GM18520 (cell line): ENCODE measurements around the gene RORB.

Source experiments
- ATAC-seq: cut with Tn5 transposase; IDR thresholded peaks from one replicate; pipeline ENCODE4 v1.9.1; 2021; ENCODE audit not compliant: unreplicated experiment

Gene RORB

DNA sequence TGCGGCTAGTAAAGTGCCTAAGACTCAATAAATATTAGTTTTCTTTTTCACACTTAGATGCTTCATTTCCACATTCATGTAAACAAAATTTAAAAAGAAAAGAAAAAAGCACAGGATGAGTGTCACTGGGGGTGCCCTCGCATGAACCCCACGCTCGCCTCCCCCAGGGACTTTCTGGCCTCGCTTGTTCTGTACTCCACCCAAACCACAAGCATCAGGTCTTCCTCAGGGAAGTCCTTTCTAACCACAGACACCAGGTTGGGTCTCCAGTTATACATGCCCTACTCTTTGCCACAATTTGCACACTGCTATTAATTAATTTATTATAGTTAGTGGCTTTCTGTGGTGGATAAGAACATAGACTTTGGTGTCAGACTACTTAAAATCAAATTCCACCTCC, 92.4 kb downstream of the RORB start:
- ATAC-seq: peak; percentile 75

DNA sequence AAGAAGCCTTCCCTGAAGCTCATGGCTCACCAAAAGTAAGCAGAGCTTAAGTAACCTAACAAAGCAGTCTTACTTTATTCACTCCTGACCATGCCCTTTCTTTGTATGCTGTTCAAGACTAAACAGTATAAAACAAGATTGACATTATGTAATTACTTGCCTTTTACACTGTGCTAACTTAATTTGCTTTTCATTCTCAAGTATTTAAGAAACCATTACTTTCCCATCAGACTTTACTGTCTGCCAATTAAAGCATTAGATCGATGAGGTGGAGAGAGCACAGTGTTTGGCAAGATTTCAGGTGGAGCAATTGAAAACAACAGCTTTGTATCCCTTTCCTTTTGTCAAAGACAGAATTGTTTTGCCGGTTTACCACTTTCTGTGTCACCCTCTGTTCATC, 98.2 kb downstream of the RORB start:
- ATAC-seq: no peak

DNA sequence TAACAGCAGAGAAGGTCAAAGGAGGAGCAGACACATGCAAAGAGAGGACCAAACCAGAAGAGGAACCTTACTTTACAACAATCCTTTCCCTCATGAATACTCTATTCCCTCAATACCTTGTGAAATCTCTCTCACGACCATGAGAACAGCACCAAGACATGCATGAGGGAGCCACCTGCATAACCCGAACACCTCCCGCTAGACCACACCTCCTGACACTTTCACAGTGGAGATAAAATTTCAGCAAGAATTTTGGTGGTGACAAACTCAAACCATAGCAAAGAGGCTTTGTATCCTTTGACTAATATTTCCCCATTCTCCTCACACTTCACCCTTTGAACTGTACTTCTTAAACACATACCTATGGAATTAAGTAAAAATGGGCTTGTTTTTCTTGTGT, 101.7 kb downstream of the RORB start:
- ATAC-seq: no peak

DNA sequence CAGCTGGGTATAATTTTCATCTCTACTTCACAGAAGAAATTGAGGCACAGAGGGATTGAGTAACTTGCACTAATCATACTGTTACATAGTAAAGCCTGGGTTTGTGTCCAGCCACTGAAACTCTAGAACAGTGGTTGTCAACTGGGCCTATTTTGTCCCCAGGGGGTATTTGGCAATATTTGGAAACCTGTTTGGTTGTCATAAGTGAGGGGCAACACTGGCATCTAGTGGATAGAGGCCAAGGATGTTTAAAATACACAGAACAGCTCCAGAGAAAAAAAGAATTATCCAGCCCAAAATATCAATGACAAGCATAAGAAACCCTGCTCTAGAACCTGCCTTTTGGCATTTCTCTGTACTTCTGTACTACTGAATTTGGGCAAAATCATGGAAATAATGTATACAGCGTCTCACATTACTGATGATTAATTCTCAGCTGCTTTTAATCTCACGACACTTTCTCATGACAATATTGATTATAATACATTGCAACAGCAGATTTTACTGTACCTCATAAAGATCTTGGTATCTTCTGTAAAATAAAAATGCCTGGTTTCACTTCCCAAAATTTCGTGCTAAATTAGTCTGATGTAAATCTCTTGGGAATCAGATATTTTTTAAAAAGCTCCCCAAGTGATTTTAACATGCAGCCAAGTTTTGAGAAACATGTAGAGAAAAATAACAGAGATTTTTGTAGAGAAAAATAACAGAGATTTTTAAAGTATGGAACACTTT, 112.7 kb downstream of the RORB start:
- no peak for ATAC-seq

DNA sequence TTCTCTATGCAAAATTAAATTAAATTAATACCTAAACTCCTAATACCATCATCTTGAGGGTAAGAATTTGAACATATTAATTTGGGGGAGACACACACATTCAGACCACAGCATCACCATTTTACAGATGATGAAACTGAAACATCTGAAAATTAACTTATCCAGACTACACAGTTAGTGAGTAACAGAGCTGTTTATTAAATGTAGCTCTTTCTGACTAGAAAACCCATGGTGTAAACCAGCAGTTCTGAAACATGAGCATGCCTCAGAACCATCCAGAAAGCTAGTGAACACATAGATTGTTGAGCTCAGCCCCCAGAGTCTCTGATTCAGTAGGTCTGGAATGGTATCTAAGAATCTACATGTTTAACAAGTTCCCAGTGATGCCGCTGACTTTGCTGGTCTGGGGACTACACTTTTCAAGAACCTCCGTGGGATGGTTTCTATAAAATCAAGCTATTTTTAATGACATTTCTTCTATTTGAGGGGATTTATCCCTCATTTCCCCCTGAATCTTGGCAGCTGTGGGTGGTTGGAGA, 113.5 kb downstream of the RORB start:
- no peak for ATAC-seq

DNA sequence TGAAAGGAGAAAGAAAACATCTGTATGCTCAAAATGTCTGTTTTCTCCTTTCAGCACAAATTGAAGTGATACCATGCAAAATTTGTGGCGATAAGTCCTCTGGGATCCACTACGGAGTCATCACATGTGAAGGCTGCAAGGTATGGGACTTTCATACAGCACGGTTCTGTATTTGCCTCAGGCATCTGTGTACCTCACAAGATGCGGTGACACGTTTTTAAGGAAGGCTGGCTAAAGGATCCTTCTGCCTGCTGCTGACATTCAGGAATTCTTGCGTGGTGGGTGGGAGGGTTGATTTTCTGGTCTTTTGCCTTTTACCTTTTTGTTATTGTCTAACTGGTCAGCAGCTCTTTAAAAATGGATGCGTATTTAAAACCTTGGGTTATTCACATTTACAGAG, 133.1 kb downstream of the RORB start:
- no peak for ATAC-seq

DNA sequence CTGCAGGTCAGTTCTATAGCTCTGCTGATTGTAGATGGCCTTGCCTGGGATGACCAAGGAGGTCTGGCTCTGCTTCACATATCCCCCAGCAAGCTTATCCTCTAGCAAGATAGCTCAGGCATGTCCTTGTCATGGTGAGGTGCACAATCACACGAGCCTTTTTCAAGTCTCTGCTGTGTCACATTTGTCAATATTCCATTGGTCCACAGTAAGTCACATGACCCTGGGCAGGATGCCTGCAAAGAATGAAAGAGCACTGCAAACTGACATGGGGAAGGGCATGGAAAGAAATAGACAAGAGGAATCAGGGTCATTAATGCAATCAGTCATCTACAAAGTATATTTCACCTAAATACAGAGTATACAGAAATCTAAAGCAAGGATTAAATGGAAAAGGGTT, 142.0 kb downstream of the RORB start:
- no peak for ATAC-seq

DNA sequence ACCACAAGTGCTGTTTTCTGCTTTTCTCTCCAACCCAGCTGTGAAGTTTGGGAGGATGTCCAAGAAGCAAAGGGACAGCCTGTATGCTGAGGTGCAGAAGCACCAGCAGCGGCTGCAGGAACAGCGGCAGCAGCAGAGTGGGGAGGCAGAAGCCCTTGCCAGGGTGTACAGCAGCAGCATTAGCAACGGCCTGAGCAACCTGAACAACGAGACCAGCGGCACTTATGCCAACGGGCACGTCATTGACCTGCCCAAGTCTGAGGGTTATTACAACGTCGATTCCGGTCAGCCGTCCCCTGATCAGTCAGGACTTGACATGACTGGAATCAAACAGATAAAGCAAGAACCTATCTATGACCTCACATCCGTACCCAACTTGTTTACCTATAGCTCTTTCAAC, 145.2 kb downstream of the RORB start:
- ATAC-seq: no peak

DNA sequence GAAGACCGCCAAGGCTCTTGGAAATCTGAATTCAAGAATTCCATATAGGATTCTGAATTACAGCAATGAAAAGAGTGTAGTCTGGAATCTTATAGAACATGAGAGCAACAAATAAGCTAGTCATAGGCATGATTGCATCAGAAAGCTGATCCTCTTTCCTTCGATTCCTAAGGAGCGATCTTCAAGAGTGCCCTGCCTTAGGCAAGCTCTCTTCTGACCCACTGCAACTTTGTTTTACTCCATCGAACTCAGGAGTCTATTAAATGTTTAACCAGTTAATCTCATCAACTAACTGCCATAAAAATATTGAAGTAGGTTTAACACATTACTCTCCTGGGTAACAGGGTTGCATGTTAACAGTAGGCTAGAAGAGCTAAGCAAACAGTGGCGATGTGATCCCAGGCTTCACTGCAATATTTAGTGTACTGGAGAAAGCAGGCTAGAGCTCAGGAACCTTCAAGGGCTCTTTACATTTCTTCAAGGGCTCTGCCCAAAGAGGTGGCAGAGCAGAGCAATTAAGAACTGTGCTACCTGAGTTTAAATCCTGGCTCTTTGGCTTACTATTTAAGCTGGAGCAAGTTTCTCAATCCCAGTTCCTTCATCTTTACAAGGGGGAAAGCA, 146.3 kb downstream of the RORB start:
- no peak for ATAC-seq

DNA sequence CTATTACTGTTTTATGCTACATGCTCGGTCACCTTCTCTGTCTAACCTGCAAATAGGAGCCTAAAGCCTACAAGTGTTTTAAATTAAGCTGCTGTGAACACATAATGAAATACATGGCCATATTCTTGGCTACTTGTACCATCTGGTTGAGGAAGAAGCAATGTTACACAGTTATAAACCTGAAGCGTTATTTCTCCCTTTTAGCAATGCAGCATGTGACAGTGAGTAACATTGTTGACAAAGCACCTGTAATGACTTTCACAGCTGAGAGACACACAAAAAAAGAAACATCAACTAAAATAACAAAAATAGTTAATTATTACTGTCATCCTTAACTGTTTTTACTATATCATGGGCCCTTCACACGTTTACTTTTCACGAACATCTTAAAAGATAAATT, 146.9 kb downstream of the RORB start:
- ATAC-seq: no peak

DNA sequence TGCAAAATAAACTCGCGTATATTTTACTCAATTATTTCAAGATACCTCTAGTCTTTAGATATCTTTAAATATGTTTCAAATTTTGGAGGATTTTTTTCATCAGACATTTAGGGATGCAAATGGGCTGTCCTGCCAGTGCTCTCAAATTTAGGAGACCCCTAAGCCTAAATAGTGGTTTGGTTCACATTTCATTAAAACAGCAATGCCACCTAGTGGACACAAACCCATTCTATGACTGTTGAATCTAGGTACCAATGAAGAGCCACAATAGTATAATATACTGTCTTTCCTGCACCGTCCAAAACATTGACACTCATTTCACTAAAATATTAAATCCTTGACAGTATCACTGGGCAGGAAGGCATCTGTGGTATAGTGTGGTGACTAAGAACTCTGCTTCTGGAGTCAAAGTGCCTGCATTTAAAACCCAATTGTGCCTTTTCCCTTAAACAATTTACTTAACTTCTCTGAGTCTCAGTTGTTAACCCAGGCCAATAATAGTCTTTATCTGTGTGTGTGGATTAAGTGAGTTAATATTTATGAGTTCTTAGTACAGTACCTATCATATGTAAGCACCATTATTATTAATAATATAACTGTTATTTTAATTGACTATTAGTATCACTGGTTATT, 148.0 kb downstream of the RORB start:
- no peak for ATAC-seq

DNA sequence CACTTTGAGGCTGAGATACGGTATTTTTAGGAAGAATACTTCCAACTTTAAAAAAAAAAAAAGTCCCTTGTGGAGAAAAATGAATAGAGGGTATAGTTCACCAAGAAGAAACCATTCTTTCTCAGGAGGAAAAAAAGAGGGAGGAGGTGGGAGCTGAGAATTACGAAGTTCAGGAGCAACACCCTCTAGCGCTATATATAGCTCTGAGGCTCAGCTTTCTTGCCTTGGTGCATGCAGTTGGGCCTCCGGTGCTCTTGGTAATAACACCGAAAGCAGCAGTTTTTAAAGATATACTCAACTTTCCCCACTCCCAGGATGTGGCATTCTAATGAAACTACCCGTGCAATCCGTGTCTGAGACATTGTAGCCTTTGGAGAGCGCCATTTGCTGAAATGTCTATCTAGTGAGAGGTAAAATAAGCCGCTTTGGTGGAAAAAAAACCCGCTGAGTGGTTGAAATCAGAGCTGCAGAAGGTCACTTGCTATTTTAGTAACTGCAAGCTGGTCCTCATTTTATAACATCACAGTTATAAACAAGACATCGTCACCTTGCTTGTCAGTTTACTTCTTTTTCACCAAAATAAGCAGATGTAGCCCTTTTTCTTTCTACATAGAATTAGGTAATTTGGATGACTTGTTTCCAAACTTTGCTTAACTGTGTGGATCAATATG, 156.4 kb downstream of the RORB start:
- no peak for ATAC-seq

DNA sequence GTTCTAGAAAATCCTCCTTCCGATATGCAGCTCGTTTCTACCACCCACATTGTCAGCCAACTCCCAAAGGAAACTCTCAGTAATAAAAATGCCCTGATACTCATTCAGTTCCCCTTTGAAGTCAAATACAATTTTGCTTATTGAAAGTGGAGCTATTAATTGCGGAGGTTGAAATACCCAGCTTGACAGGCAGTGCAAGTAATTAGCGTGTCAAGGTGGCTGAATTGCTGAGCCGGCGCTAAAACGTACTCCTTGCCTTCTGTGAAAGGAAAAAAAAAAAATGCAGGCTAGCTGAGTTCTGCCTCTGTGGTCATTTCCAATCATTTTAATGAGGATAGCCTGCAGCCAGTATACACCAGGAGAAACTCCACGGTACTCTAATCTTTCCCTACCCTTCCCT, 165.5 kb downstream of the RORB start:
- ATAC-seq: no peak

DNA sequence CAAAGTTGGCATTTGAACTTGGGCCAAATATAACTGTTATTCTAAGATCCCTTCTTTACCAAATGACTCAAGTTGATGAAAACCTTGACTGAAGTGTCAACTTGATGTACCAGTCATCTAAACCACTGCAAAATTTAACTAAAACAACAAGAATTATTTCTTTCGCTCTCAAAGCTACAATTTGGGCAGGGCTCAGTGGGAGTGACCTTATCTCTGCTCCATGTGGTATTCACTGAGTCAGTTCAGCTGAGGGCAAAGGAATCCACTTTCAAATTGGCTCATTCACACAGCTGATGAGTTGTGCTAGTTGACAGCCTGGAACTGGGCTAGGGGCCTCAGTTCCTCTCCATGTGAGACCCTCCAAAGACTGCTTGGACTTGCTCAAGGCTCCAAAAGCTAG, 166.3 kb downstream of the RORB start:
- no peak for ATAC-seq

DNA sequence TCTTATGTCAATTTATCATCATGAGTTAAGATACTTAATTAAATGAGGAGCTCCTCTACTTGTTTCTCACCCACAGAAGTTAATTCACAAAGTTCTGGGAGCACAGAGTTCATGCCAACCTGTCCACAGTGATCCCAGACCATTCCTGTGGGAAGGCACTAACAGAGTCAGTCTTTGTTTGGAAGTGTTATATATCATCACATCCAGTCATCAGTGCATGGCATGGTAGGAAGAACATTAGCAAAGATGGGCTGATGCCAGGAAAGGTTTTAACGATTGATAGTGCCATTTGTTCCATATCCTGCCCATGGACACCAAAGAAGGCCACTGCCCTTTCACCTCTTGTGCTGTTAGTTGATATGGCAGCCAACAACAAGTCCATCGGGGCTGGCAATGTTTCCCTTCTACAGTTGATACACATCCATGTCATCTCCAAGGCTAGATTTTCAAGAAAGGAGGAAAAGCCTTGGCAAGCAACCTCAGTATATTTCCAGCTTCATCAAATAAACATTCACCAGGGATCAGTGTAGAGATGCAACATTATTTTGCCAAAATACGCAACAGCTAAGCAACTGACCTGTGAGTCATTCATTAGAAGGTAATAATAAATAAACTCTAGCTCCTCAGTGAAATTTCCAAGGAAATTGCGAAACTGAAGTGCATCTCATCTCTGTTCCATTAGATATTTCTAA, 169.6 kb downstream of the RORB start:
- ATAC-seq: no peak

DNA sequence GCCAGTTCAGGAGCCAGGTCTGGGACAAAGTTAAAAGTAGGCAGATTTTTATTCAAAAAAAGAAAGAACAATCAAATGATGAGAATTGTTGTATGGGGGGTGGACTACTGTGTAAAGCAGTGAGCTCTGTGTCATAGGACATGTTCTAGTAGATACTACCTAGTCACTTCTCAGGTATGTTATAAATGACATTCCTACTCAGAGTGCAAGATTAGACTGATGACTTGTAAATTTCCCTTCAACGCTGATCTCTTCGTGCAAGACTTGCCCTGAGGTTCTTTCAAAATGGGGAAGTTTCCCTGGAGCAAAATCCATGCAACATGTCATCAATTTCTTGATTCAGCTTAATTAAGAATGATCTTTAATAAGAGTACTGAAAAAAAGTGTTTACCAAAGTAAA, 175.1 kb downstream of the RORB start:
- no peak for ATAC-seq

DNA sequence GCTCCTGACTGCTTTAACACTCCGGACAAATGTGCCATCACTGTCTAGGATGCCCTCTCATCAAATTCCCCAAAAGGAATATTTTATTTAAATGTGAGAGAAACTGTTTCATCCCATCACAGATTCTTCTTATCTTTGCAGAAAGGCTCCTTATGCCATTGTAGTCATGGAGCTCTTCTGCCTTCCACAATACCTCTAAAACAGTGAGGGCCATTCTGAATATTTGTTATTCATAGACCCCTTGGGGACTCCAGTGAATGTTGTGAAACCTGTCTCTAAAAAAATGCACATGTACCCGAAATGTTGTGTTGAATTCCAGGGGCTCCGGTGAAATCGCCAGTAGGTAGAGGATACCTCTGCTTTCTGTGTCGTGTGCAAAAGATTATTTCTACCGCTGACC, 176.9 kb downstream of the RORB start:
- ATAC-seq: no peak

DNA sequence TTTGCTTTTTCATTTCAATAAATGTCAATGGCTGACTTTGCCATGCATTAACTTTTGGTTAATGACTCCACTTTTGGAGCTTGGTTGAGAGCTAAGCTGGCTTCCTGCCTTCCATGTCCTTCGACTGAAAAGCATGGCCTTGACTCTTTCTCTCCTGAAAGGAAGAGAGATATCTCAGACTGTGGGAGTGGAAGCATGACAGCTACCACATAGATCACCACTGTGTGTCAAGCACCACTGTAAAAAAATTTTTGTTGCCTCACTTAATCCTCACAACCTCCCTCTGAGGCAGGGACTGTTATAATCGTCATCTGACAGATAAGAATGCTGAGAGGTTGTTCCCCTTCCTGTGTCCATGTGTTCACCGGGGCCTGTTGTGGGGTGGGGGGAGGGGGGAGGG, 184.8 kb downstream of the RORB start:
- no peak for ATAC-seq

DNA sequence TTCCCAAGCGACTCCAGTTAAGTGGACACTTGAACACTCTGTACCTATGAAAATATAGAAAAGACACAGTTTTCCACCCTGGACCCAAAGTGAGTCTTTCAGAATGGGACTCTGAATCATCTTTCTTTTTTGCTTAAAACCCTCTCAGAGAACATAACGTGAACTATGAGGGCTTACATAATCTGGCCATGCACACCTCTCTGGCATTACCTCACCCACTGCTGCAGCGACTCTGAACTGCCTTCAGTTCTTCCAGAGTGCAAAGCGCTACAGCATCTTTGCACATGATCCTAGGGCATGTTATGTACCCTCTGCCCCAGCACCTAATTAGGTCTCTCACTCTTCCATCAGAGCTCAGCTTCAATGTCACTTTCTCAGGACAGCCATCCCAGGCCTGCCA, 186.2 kb downstream of the RORB start:
- ATAC-seq: no peak

DNA sequence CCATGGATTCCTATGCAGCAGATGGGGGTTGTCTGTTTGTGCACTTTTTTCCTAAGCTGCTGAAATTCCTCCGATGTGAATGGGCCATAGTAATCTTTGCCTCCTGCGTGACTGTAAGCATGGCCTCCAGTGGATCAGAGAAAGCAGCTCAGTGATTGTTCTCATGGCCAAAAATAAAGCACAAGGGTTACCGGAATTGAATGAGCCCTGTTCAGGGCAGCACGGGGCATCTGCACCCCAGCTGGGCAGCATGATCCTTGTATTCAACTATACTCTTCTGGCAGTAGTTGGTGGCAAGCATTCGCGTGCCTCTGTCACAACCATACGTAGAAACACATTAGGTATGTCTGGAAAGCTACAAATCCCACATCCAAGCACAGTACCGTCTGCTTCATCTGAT, 193.9 kb downstream of the RORB start:
- ATAC-seq: no peak

DNA sequence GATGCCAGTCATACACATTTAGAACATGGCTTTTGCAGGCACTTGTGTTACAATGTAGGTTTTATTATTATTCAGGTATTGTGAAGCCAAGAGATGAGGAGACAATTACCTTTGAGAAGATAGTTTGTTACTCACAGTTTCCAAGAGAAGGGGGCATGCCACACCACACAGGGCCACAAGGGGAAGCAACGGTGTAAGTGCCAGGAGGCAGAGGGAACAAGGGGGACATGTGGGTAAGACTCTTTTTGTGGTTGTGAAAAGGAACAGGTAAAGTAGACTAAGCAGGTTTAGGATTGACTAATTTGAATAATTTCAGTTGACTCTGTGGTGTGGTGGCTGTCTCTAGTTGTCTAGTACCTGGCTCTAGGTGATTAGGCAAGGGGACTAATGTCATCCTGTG, 199.4 kb downstream of the RORB start:
- ATAC-seq: no peak
